Vagina (tissue), 2 donors: ENCODE results near the gene RASL11B. TPM values are rescaled to one million over a fixed set of nuclear protein-coding genes. Genes with fewer than 3 reads are reported as not detected.
"Not testable (repeated sequence)": the region's sequence is repeated elsewhere in the genome, so short reads cannot be mapped to it uniquely, and the experiment has no call there.

Experiments used
- DNase-seq, 2 donors: peaks; one replicate each; pipeline ENCODE4 v3.0.0-alpha.2; 2017; ENCODE audit errors: extremely low spot score in 2 of 2
- H3K27ac ChIP-seq: fragments of 200-600 bp; sonication (generic); one replicate; pipeline ENCODE4 v1.5.1; 2019
- H3K27me3 ChIP-seq: fragments of 200-600 bp; sonication (generic); one replicate; pipeline ENCODE4 v1.5.1; 2019
- H3K36me3 ChIP-seq, 2 donors: fragments of 200-600 bp; sonication (generic); one replicate each; pipeline ENCODE4 v1.5.1; 2017 to 2019
- H3K4me1 ChIP-seq: fragments of 200-600 bp; sonication (generic); one replicate; pipeline ENCODE4 v1.5.1; 2019
- H3K4me3 ChIP-seq, 2 donors: fragments of 200-600 bp; sonication (generic); 1 replicate in 1 of 2; 2 replicates in 1 of 2; pipeline ENCODE4 v1.5.1; 2016 to 2019
- H3K9me3 ChIP-seq: fragments of 200-600 bp; sonication (generic); one replicate; pipeline ENCODE4 v1.5.1; 2019
- CTCF ChIP-seq, 3 experiments: fragments of 450-650 bp in 2 of 3; fragments of 200-600 bp in 1 of 3; sonication (generic) in 1 of 3; IDR thresholded peaks; one replicate each; pipeline ENCODE4 v1.5.1; 2017 to 2019; ENCODE audit warnings: antibody characterized with exemption in 3 of 3, mild to moderate bottlenecking in 2 of 3, moderate library complexity in 2 of 3
- POLR2A ChIP-seq, 2 donors: fragments of 450-650 bp; IDR thresholded peaks; one replicate each; pipeline ENCODE4 v1.6.1; 2017; ENCODE audit warnings: antibody characterized with exemption in 2 of 2, mild to moderate bottlenecking in 2 of 2, moderate library complexity in 2 of 2
- POLR2AphosphoS5 ChIP-seq, 2 donors: sonication (generic); formaldehyde crosslinking; IDR thresholded peaks; one replicate each; pipeline ENCODE4 v1.9.0; 2017; ENCODE audit warnings: antibody characterized with exemption in 2 of 2, mild to moderate bottlenecking in 2 of 2, low read depth in 1 of 2; ENCODE audit not compliant: insufficient read depth in 1 of 2
- intact Hi-C: fragments of 100-400 bp; cut with DNase I; formaldehyde crosslinking; loops from one replicate; pipeline ENCODE4 v1.15.1; 2023
- total RNA-seq: library from RNA; depleted of rRNA; stranded (reverse); fragments of >200 nt; gene quantifications from one replicate; pipeline ENCODE4 v1.2.3, GENCODE V29; 2016

RASL11B gene
- total RNA-seq, 1 donor from 2014 or later: 9.3 TPM

GRCh38 chr4:52833941-52834525 is 28.1 kb upstream of the RASL11B start:
- H3K27me3 ChIP-seq: no peaks in the 10 kb centered on the region
- DNase-seq: no peak
- no peaks in the 10 kb centered on the region for H3K36me3 ChIP-seq
- H3K4me3 ChIP-seq: no peak overlapping the region
- no peak overlapping the region for H3K27ac ChIP-seq
- intact Hi-C loops: no loop called here
- no peaks in the 10 kb centered on the region for H3K9me3 ChIP-seq
- TF ChIP-seq CTCF (IDR thresholded peaks at IDR 0.05): no peak
- peak in 1 of 2 donors; percentile 48 for TF ChIP-seq POLR2AphosphoS5 (IDR thresholded peaks at IDR 0.05; ENCODE audit: insufficient read depth in 1 of 2, low read depth in 1 of 2)
- no peak for TF ChIP-seq POLR2A (IDR thresholded peaks at IDR 0.05)
- H3K4me1 ChIP-seq: peaks cover 22% of the 10 kb centered on the region

DNA sequence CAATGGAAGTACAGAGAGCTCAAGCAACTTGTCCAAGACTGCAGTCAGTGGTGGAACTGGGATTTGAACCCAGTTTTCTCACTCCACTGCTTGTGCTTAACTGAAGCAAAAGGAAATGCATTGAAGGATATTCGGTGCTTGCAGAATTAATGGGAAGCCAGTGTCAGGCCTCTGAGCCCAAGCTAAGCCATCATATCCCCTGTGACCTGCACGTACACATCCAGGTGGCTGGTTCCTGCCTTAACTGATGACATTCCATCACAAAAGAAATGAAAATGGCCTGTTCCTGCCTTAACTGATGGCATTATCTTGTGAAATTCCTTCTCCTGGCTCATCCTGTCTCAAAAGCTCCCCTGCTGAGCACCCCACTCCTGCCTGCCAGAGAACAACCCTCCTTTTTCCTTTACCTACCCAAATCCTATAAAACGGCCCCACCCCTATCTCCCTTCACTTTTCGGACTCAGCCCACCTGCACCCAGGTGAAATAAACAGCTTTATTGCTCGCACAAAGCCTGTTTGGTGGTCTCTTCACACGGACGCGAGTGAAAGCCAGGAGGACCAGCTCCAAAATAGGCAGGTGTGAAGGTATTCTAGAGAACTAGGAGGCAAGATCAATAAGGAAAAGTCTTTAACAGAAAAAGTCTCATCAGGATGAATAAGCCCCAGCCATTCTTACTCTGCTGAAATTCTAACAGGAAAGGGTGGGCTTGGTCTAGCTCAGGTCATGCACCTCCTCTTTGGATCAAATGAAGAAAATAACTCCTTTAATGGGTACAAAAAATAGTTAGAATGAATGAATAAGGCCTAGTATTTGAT is 27.3 kb upstream of the RASL11B start:
- H3K9me3 ChIP-seq, H3K27me3 ChIP-seq, H3K27ac ChIP-seq, H3K4me3 ChIP-seq, DNase-seq, intact Hi-C loops, H3K36me3 ChIP-seq: not testable (repeated sequence)
- H3K4me1 ChIP-seq: peaks cover 30% of the 10 kb centered on the region

DNA sequence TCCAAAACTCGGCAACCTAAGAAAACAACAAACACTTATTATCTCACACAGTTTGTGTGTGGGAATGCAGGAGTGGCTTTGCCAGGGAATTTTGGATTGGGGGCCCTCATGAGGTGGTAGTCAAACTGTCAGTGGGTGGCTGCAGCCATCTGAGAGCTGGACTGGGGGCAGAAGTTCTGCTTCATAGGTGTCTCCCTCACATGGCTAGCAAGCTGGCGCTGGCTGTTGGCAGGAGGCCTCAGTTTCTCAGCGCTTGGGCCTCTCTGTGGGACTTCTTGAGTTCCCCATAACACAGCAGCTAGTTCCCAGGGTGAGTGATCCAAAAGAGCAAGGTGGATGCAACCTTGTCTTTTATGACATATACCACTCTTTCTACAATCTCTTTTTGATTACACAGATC is 26.0 kb upstream of the RASL11B start:
- DNase-seq: no peak
- H3K27me3 ChIP-seq: no peaks in the 10 kb centered on the region
- intact Hi-C loops: no loop called here

DNA sequence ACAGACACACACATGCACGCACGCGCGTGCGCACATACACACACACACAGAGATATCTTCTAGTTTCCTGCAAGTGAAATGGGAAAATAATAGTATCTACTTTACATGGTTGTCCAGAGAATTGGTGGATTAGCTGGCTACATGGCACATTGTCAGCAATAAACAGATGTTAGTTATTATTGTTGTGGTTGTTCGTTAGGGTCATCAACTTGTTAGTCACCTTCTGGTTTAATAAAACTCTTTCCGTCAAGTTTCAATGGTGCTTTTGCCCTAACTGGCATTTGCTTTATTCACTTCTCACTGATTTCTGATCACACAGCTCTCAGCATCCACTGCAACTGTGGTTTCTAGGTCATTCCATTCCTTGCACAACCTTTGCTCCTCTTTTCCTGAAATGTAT is 25.4 kb upstream of the RASL11B start:
- DNase-seq: no peak
- H3K9me3 ChIP-seq: no peaks in the 10 kb centered on the region
- TF ChIP-seq POLR2A (IDR thresholded peaks at IDR 0.05): no peak
- intact Hi-C loops: no loop called here
- H3K27ac ChIP-seq: no peak overlapping the region
- H3K36me3 ChIP-seq: no peaks in the 10 kb centered on the region
- H3K4me1 ChIP-seq: peaks cover 39% of the 10 kb centered on the region
- no peak overlapping the region for H3K4me3 ChIP-seq
- no peaks in the 10 kb centered on the region for H3K27me3 ChIP-seq

More for the DNA sequence above, 26.0 kb upstream of the RASL11B start:
- Histone ChIP-seq H3K4me3 (no peak overlapping the region), H3K27ac (no peak overlapping the region), H3K4me1 (peaks cover 39% of the 10 kb centered on the region), H3K9me3 (no peaks in the 10 kb centered on the region), H3K36me3 (no peaks in the 10 kb centered on the region)
- TF ChIP-seq POLR2A (IDR thresholded peaks at IDR 0.05): no peak
- TF ChIP-seq POLR2AphosphoS5 (IDR thresholded peaks at IDR 0.05; ENCODE audit: insufficient read depth in 1 of 2, low read depth in 1 of 2): no peak
- no peak for TF ChIP-seq CTCF (IDR thresholded peaks at IDR 0.05)

GRCh38 chr4:52837716-52838558 is 24.2 kb upstream of the RASL11B start:
- Histone ChIP-seq H3K4me1 (peaks cover 39% of the 10 kb centered on the region), H3K27ac (peak overlapping the region; percentile 76), H3K9me3 (no peaks in the 10 kb centered on the region), H3K4me3 (no peak overlapping the region), H3K27me3 (no peaks in the 10 kb centered on the region), H3K36me3 (no peaks in the 10 kb centered on the region)
- DNase-seq: no peak
- TF ChIP-seq POLR2AphosphoS5 (IDR thresholded peaks at IDR 0.05; ENCODE audit: insufficient read depth in 1 of 2, low read depth in 1 of 2) (no peak), POLR2A (IDR thresholded peaks at IDR 0.05) (no peak), CTCF (IDR thresholded peaks at IDR 0.05) (no peak)
- intact Hi-C loops: no loop called here
